ENCODE results near the gene ABCD2. TPM values are rescaled to one million over a fixed set of nuclear protein-coding genes. Genes with fewer than 3 reads are reported as not detected.

Gene ABCD2
- total RNA-seq, result under 0.01 TPM in 2 replicates

GRCh38 chr12:39619660-39620433 is at the start of gene ABCD2:
Gene ABCD2, minus strand, starts transcription at chr12:39619803. Its CDS starts 188 bp downstream, at chr12:39619615.

Other genes with a start within 250 kb of the ABCD2 start
- 15.0 and 22.3 TPM in 2 replicates for gene KIF21A, start 176.7 kb downstream of the ABCD2 start, total RNA-seq

All from regular cardiac myocyte (primary cell).